Hepatocyte (in vitro differentiated cells): Measurements from ENCODE around the gene EDNRA. TPM values are rescaled to one million over a fixed set of nuclear protein-coding genes. Genes with fewer than 3 reads are reported as not detected.
"Not testable (repeated sequence)": the region's sequence is repeated elsewhere in the genome, so short reads cannot be mapped to it uniquely, and the experiment has no call there.

Source experiments
- DNase-seq: peaks from one replicate; pipeline ENCODE4 v3.0.0-alpha.2; 2016; ENCODE audit warnings: low spot score
- H2AFZ ChIP-seq: fragments of 200-600 bp; sonication (generic); 2 replicates; pipeline ENCODE4 v1.6.0; 2016; ENCODE audit warnings: antibody characterized with exemption, mild to moderate bottlenecking
- H3K27ac ChIP-seq: fragments of 200-600 bp; sonication (generic); 2 replicates; pipeline ENCODE4 v1.5.1; 2016; ENCODE audit warnings: mild to moderate bottlenecking
- H3K27me3 ChIP-seq: fragments of 200-600 bp; sonication (generic); 2 replicates; pipeline ENCODE4 v1.6.1; 2016
- H3K36me3 ChIP-seq: fragments of 200-600 bp; sonication (generic); replicated peaks from 2 replicates; pipeline ENCODE4 v1.5.1; 2016; ENCODE audit warnings: low read depth; ENCODE audit not compliant: insufficient read depth
- H3K4me1 ChIP-seq: fragments of 200-600 bp; sonication (generic); 2 replicates; pipeline ENCODE4 v1.5.1; 2016; ENCODE audit warnings: mild to moderate bottlenecking, moderate library complexity; ENCODE audit not compliant: insufficient read depth
- H3K4me2 ChIP-seq: fragments of 200-600 bp; sonication (generic); 2 replicates; pipeline ENCODE4 v1.6.0; 2016
- H3K4me3 ChIP-seq: fragments of 200-600 bp; sonication (generic); 2 replicates; pipeline ENCODE4 v1.5.1; 2016; ENCODE audit warnings: mild to moderate bottlenecking
- H3K79me2 ChIP-seq: fragments of 200-600 bp; sonication (generic); 2 replicates; pipeline ENCODE4 v1.6.0; 2017; ENCODE audit warnings: mild to moderate bottlenecking
- H3K9me2 ChIP-seq: fragments of 200-600 bp; sonication (generic); replicated peaks from 2 replicates; pipeline ENCODE4 v1.6.0; 2017; ENCODE audit warnings: mild to moderate bottlenecking; ENCODE audit not compliant: insufficient read depth
- H3K9me3 ChIP-seq: fragments of 200-600 bp; sonication (generic); 2 replicates; pipeline ENCODE4 v1.5.1; 2016; ENCODE audit warnings: low read depth, mild to moderate bottlenecking
- H4K20me1 ChIP-seq: fragments of 200-600 bp; sonication (generic); 2 replicates; pipeline ENCODE4 v1.6.0; 2016; ENCODE audit warnings: mild to moderate bottlenecking; ENCODE audit not compliant: insufficient read depth, poor library complexity, severe bottlenecking
- EZH2 ChIP-seq: fragments of 200-600 bp; sonication (generic); IDR thresholded peaks from 2 replicates; pipeline ENCODE4 v1.6.1; 2016; ENCODE audit warnings: antibody characterized with exemption, mild to moderate bottlenecking, borderline replicate concordance
- EZH2phosphoT487 ChIP-seq: fragments of 200-600 bp; sonication (generic); IDR thresholded peaks from one replicate; pipeline ENCODE4 v1.6.1; 2018; ENCODE audit warnings: antibody characterized with exemption, mild to moderate bottlenecking, low read depth, moderate library complexity; ENCODE audit not compliant: unreplicated experiment, severe bottlenecking
- WGBS: methylation state at CpG from one replicate; pipeline ENCODE4 v1.1.6; 2016; ENCODE audit warnings: low lambda C conversion rate; ENCODE audit errors: missing lambda C conversion rate; 5-methylcytosine and 5-hydroxymethylcytosine counted together
- polyA plus RNA-seq: library from polyadenylated mRNA; unstranded; fragments of >200 nt; fragmentation: Nextera tagmentation; extraction: Ambion mirVana; gene quantifications from 2 replicates; pipeline ENCODE4 v1.2.1, GENCODE V29; 2016
- total RNA-seq: library from RNA; depleted of rRNA; stranded (reverse); fragments of >200 nt; gene quantifications from 2 replicates; pipeline ENCODE4 v1.2.3, GENCODE V29; 2014
- TF ChIP-seq, protein P1 (sequence below): fragments of 200-600 bp; sonication (generic); IDR thresholded peaks from 2 replicates; pipeline ENCODE4 v1.5.1; 2016; ENCODE audit warnings: antibody characterized with exemption, mild to moderate bottlenecking; ENCODE audit not compliant: poor library complexity

Gene EDNRA
- total RNA-seq: 28.1 and 35.7 TPM in 2 replicates
- 12.8 and 19.0 TPM in 2 replicates for polyA plus RNA-seq

DNA sequence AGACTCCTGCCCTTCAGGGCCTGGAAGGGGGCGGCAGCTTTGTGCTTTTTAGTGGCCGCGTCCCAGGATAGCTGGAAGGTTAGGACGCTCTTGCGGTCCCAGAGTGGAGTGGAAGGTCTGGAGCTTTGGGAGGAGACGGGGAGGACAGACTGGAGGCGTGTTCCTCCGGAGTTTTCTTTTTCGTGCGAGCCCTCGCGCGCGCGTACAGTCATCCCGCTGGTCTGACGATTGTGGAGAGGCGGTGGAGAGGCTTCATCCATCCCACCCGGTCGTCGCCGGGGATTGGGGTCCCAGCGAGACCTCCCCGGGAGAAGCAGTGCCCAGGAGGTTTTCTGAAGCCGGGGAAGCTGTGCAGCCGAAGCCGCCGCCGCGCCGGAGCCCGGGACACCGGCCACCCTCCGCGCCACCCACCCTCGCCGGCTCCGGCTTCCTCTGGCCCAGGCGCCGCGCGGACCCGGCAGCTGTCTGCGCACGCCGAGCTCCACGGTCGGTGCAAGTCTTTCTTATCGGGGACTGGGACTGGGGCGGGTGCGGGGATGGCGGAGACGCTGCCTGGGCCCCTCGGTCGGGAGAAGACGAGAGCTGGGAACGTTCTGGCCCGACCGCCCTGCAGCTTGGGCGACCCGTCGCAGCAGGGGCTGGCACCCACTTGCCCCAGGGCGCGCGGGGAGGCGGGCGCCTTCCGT is at the start of gene EDNRA:
EDNRA (plus strand) TSS at position 207 of the 686 bp plus-strand sequence. CDS start 4,585 bp downstream, outside the sequence.
- Histone ChIP-seq H3K4me1 (peaks cover 12% of the 10 kb centered on the region), H3K36me3 (no peaks in the 10 kb centered on the region), H3K4me2 (peak within 1 kb of the TSS; percentile 90), H3K27ac (peak within 1 kb of the TSS; percentile 84), H4K20me1 (no peaks in the 10 kb centered on the region), H3K27me3 (no peaks in the 10 kb centered on the region), H2AFZ (peak within 1 kb of the TSS; percentile 75), H3K9me2 (no peaks in the 10 kb centered on the region), H3K79me2 (peaks cover 46% of the 10 kb centered on the region), H3K4me3 (peak within 1 kb of the TSS; percentile 84), H3K9me3 (no peaks in the 10 kb centered on the region)
- WGBS: 1% methylated on average over 66 of the region's 68 CpGs
- peak; percentile 54 for DNase-seq
- TF ChIP-seq EZH2phosphoT487 (no peak), EZH2 (no peak)
- TF ChIP-seq, protein P1, sequence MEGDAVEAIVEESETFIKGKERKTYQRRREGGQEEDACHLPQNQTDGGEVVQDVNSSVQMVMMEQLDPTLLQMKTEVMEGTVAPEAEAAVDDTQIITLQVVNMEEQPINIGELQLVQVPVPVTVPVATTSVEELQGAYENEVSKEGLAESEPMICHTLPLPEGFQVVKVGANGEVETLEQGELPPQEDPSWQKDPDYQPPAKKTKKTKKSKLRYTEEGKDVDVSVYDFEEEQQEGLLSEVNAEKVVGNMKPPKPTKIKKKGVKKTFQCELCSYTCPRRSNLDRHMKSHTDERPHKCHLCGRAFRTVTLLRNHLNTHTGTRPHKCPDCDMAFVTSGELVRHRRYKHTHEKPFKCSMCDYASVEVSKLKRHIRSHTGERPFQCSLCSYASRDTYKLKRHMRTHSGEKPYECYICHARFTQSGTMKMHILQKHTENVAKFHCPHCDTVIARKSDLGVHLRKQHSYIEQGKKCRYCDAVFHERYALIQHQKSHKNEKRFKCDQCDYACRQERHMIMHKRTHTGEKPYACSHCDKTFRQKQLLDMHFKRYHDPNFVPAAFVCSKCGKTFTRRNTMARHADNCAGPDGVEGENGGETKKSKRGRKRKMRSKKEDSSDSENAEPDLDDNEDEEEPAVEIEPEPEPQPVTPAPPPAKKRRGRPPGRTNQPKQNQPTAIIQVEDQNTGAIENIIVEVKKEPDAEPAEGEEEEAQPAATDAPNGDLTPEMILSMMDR: no peak

DNA sequence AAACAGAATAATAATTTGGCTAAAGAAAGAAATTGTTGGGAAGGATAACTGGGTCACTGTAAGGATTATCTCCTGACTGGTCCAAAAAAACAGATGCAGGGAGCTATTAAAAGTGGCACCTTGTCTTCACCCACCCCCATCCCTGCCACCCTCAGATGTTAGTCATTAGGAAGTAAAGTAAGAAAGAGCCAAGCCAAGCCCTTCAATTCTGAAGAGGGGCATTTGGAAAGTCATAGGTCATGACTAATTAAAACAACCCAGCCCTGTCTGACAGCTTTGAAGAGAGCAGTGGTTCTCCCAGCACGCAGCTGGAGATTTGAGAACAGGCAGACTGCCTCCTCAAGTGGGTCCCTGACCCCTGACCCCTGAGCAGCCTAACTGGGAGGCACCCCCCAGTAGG is 46.5 kb upstream of the EDNRA start:
- H3K9me2 ChIP-seq, H3K36me3 ChIP-seq, H2AFZ ChIP-seq, H3K4me2 ChIP-seq, H3K9me3 ChIP-seq, H3K79me2 ChIP-seq, H3K4me1 ChIP-seq, H3K27ac ChIP-seq, H3K4me3 ChIP-seq, H4K20me1 ChIP-seq, DNase-seq, H3K27me3 ChIP-seq: not testable (repeated sequence)
- WGBS: 54% methylated on average over 1 of the region's 1 CpG

DNA sequence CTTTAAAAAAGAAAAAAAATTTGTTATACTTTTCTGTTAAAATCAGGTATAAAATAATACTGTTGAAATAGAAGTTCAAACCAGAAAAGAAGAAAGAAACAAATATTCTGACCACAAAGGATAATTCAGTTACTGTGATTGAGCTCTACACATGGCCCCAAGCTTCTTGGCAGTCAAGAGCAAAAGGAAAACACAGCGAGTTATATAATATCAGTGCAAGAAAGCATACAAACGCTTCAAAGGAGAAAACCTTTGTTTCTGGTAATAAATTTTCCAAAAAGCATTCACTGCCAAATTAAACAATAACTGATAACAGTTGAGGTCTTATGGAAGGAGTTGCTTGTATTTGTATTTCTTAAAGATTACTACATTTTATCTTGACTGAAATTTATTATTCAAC is 40.5 kb upstream of the EDNRA start:
- no peak overlapping the region for H3K4me3 ChIP-seq
- DNase-seq: no peak
- no peaks in the 10 kb centered on the region for H3K4me1 ChIP-seq
- no peak overlapping the region for H3K27ac ChIP-seq
- no peak overlapping the region for H3K4me2 ChIP-seq
- H3K36me3 ChIP-seq: no peaks in the 10 kb centered on the region
- no peak overlapping the region for H2AFZ ChIP-seq
- H3K9me3 ChIP-seq: no peaks in the 10 kb centered on the region
- no peaks in the 10 kb centered on the region for H3K79me2 ChIP-seq
- H4K20me1 ChIP-seq: no peaks in the 10 kb centered on the region
- no peaks in the 10 kb centered on the region for H3K9me2 ChIP-seq
- no peaks in the 10 kb centered on the region for H3K27me3 ChIP-seq
- WGBS: 95% methylated on average over 2 of the region's 2 CpGs
- no peak for TF ChIP-seq EZH2
- TF ChIP-seq EZH2phosphoT487: no peak
- TF ChIP-seq, protein P1: no peak

DNA sequence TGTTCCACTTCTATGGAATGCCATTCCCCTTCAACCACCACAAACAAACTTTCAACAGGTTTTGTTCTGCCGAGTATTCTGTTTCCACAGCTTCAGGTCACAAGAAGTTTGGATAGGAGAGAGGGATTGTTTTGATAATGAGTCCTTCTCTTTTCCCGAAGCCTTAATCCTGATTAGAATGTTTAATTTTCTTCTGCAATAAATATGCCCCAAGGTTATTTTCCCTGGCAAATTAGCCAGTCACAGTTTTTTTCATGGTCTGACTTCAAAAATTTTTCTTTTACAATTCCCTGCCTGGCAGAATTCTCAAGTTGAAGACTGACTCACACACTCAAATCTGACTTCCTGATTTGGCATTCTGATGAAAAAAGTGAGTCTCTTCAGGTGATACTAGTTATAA is 33.1 kb upstream of the EDNRA start:
- Histone ChIP-seq H3K27ac (no peak overlapping the region), H3K4me2 (no peak overlapping the region), H3K9me3 (no peaks in the 10 kb centered on the region), H3K4me1 (no peaks in the 10 kb centered on the region), H3K79me2 (no peaks in the 10 kb centered on the region), H4K20me1 (no peaks in the 10 kb centered on the region), H3K36me3 (no peaks in the 10 kb centered on the region), H3K9me2 (no peaks in the 10 kb centered on the region), H3K4me3 (no peak overlapping the region), H3K27me3 (no peaks in the 10 kb centered on the region), H2AFZ (no peak overlapping the region)
- DNase-seq: no peak
- WGBS: 47% methylated on average over 2 of the region's 2 CpGs
- TF ChIP-seq, protein P1: no peak
- TF ChIP-seq EZH2phosphoT487: no peak
- TF ChIP-seq EZH2: no peak
